Measurements from ENCODE around the gene IFT122. TPM values are rescaled to one million over a fixed set of nuclear protein-coding genes. Genes with fewer than 3 reads are reported as not detected.
"Not testable (repeated sequence)": the region's sequence is repeated elsewhere in the genome, so short reads cannot be mapped to it uniquely, and the experiment has no call there.

IFT122 gene
- total and polyA plus RNA-seq, 2 donors from 2014 or later: 18.4 to 59.2 TPM

GRCh38 chr3:129482721-129483120 lies 42.7 kb downstream of the IFT122 start:
- DNase-seq (no peak), FAIRE-seq (no peak)
- no peak overlapping the region for H3K4me3 ChIP-seq (ENCODE audit: low read length in 3 of 3)
- H3K9me3 ChIP-seq (ENCODE audit: control insufficient read depth in 2 of 3, insufficient read depth in 1 of 3, low read length in 3 of 3): no peaks in the 10 kb centered on the region
- H3K9ac ChIP-seq (ENCODE audit: low read length in 3 of 3): no peak overlapping the region
- H3K36me3 ChIP-seq (ENCODE audit: control insufficient read depth in 2 of 3, insufficient read depth in 3 of 3, low read length in 3 of 3): peaks cover 6 to 21% (median 19%) of the 10 kb centered on the region in 3 donors
- TF ChIP-seq CTCF (IDR thresholded peaks at IDR 0.05; ENCODE audit: borderline replicate concordance, extremely low read depth, insufficient read depth): no peak
- H3K27ac ChIP-seq (ENCODE audit: low read depth in 2 of 2, low read length in 2 of 2): no peak overlapping the region
- peaks cover 0 to 7% (median 0%) of the 10 kb centered on the region in 3 donors for H3K4me1 ChIP-seq (ENCODE audit: control insufficient read depth in 2 of 3, insufficient read depth in 2 of 3, low read depth in 1 of 3, low read length in 3 of 3)
- intact Hi-C loops (cut with DNase I): loop anchor here (5.0 kb wide), 1 partner anchor 360 kb away; no protein-coding TSS in a partner anchor
- H3K27me3 ChIP-seq (ENCODE audit: control insufficient read depth, insufficient read depth, low read length): no peaks in the 10 kb centered on the region

- DNase-seq: no peak
- peaks cover 6 to 19% (median 15%) of the 10 kb centered on the region in 3 donors for H3K36me3 ChIP-seq (ENCODE audit: control insufficient read depth in 2 of 3, insufficient read depth in 3 of 3, low read length in 3 of 3)
- no peak overlapping the region for H3K9ac ChIP-seq (ENCODE audit: low read length in 3 of 3)
- H3K4me1 ChIP-seq (ENCODE audit: control insufficient read depth in 2 of 3, insufficient read depth in 2 of 3, low read depth in 1 of 3, low read length in 3 of 3): peaks cover 0 to 7% (median 0%) of the 10 kb centered on the region in 3 donors
- no peak overlapping the region for H3K4me3 ChIP-seq (ENCODE audit: low read length in 3 of 3)
- TF ChIP-seq CTCF (IDR thresholded peaks at IDR 0.05; ENCODE audit: borderline replicate concordance, extremely low read depth, insufficient read depth): no peak
- intact Hi-C loops (cut with DNase I): loop anchor here (5.0 kb wide), 1 partner anchor 358 kb away; no protein-coding TSS in a partner anchor
- no peak for FAIRE-seq
- no peak overlapping the region for H3K27ac ChIP-seq (ENCODE audit: low read depth in 2 of 2, low read length in 2 of 2)
- no peaks in the 10 kb centered on the region for H3K27me3 ChIP-seq (ENCODE audit: control insufficient read depth, insufficient read depth, low read length)
- no peaks in the 10 kb centered on the region for H3K9me3 ChIP-seq (ENCODE audit: control insufficient read depth in 2 of 3, insufficient read depth in 1 of 3, low read length in 3 of 3)
Observed at GRCh38 chr3:129483870-129484269, 43.8 kb downstream of the IFT122 start.

GRCh38 chr3:129485146-129485545 lies 45.1 kb downstream of the IFT122 start:
- FAIRE-seq; DNase-seq; H3K9ac ChIP-seq (ENCODE audit: low read length in 3 of 3); intact Hi-C loops (cut with DNase I); H3K4me1 ChIP-seq (ENCODE audit: control insufficient read depth in 2 of 3, insufficient read depth in 2 of 3, low read depth in 1 of 3, low read length in 3 of 3); H3K27ac ChIP-seq (ENCODE audit: low read depth in 2 of 2, low read length in 2 of 2); H3K27me3 ChIP-seq (ENCODE audit: control insufficient read depth, insufficient read depth, low read length); H3K4me3 ChIP-seq (ENCODE audit: low read length in 3 of 3); H3K9me3 ChIP-seq (ENCODE audit: control insufficient read depth in 2 of 3, insufficient read depth in 1 of 3, low read length in 3 of 3): not testable (repeated sequence)
- H3K36me3 ChIP-seq (ENCODE audit: control insufficient read depth in 2 of 3, insufficient read depth in 3 of 3, low read length in 3 of 3): peaks cover 5 to 14% (median 8%) of the 10 kb centered on the region in 3 donors

GRCh38 chr3:129485721-129486663 lies 46.0 kb downstream of the IFT122 start:
- no peak overlapping the region for H3K9ac ChIP-seq (ENCODE audit: low read length in 3 of 3)
- no peak for FAIRE-seq

More at GRCh38 chr3:129485721-129486663, 46.0 kb downstream of the IFT122 start:
- TF ChIP-seq CTCF (IDR thresholded peaks at IDR 0.05; ENCODE audit: borderline replicate concordance, extremely low read depth, insufficient read depth): no peak
- Histone ChIP-seq H3K27ac (ENCODE audit: low read depth in 2 of 2, low read length in 2 of 2) (peak overlapping the region in 1 of 2 donors; percentile 50), H3K4me3 (ENCODE audit: low read length in 3 of 3) (no peak overlapping the region), H3K4me1 (ENCODE audit: control insufficient read depth in 2 of 3, insufficient read depth in 2 of 3, low read depth in 1 of 3, low read length in 3 of 3) (peaks cover 2 to 9% (median 5%) of the 10 kb centered on the region in 3 donors), H3K27me3 (ENCODE audit: control insufficient read depth, insufficient read depth, low read length) (no peaks in the 10 kb centered on the region), H3K36me3 (ENCODE audit: control insufficient read depth in 2 of 3, insufficient read depth in 3 of 3, low read length in 3 of 3) (peaks cover 4 to 10% (median 8%) of the 10 kb centered on the region in 3 donors), H3K9me3 (ENCODE audit: control insufficient read depth in 2 of 3, insufficient read depth in 1 of 3, low read length in 3 of 3) (no peaks in the 10 kb centered on the region)
- intact Hi-C loops (cut with DNase I): no loop called here
- DNase-seq: peak in 1 of 5 donors; percentile 96
